Activated T-helper 17 cell treated with anti-CD3 and anti-CD28 coated beads, Interleukin-2, amount 50 U/mL, for 72 hours (primary cell): Measurements from ENCODE around the gene SKA1. TPM values are rescaled to one million over a fixed set of nuclear protein-coding genes. Genes with fewer than 3 reads are reported as not detected.
"Not testable (repeated sequence)": the region's sequence is repeated elsewhere in the genome, so short reads cannot be mapped to it uniquely, and the experiment has no call there.

Experiments used
- ATAC-seq: fragments of 150-1000 bp; cut with Tn5 transposase; replicated peaks from 2 replicates; pipeline ENCODE4 v1.10.0; 2021; ENCODE audit warnings: mild to moderate bottlenecking, moderate library complexity
- H3K27ac Mint-ChIP-seq: one replicate; pipeline ENCODE4 v1.8.0; 2022; ENCODE audit warnings: mixed read lengths
- H3K27me3 Mint-ChIP-seq: one replicate; pipeline ENCODE4 v1.8.0; 2022; ENCODE audit warnings: mixed read lengths
- H3K36me3 Mint-ChIP-seq: one replicate; pipeline ENCODE4 v1.8.0; 2022; ENCODE audit warnings: low read depth, mild to moderate bottlenecking, mixed read lengths
- H3K4me1 Mint-ChIP-seq: one replicate; pipeline ENCODE4 v1.8.0; 2022; ENCODE audit warnings: mixed read lengths
- H3K4me3 Mint-ChIP-seq: one replicate; pipeline ENCODE4 v1.8.0; 2022; ENCODE audit warnings: mild to moderate bottlenecking, mixed read lengths
- H3K9me3 Mint-ChIP-seq: one replicate; pipeline ENCODE4 v1.8.0; 2022; ENCODE audit warnings: mixed read lengths
- total RNA-seq, 2 donors: library from RNA; stranded (reverse); gene quantifications; one replicate each; pipeline ENCODE4 v1.2.3, GENCODE V29; 2022

SKA1 gene
- total RNA-seq, 2 donors from 2014 or later: 40.7 to 42.9 TPM

DNA sequence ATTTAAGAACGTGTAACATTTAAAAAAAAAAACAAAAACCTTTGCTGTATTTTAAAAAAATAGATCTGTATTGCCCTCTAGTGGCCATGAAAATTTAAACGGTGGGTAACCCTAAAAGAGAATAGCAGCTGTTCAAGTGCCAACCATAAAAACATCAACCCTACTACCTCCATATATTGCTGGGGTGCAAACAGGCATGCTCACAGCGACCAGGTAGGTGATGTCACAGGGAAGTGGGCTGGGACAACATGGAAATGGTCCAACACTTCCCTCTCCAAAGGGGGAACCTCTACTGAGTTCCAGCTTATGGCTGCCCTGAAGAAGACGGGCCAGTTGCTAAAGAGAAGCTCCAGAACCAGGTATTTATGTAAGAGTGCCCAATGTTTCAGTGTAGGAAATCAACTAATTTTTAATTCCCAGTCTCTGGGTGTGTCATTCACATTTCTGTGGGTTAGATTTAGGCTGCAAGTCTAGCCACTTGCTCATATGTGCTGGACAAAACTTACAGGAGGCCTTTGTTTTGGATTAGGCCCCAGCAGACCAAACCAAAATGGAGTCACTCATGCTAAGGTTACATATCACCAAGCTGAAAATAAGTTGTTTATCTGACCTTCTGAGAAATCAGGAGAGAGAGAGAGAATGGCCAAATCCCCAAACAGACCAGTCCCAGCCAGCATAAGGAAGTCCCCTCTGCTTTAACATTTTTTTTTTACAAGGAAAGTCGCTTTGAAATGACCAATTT lies 54.5 kb downstream of the SKA1 start:
- no peaks in the 10 kb centered on the region for H3K36me3 Mint-ChIP-seq
- H3K27me3 Mint-ChIP-seq: peaks cover 17% of the 10 kb centered on the region
- peaks cover 4% of the 10 kb centered on the region for H3K9me3 Mint-ChIP-seq
- no peaks in the 10 kb centered on the region for H3K4me1 Mint-ChIP-seq
- no peak for ATAC-seq
- no peak overlapping the region for H3K4me3 Mint-ChIP-seq
- H3K27ac Mint-ChIP-seq: no peak overlapping the region

DNA sequence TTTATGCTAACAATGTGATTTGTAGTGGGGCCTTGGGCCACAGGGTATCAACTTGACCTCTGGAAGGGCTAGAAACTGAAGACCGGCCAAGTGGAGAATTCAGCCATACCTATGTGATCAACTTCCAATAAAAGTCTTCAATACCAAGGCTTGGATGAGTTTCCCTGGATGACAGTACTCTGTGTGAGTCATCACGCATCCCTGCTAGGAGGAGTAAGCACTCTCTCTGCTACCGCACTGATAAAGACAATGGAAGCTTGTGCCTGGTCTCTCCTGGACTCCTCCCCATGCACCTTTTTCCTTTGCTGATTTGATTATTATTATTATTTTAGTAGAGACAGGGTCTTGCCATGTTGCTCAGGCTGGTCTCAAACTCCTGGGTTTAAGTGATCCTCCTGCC lies 58.1 kb downstream of the SKA1 start:
- Mint-ChIP-seq H3K27ac (no peak overlapping the region), H3K27me3 (peaks cover 12% of the 10 kb centered on the region), H3K36me3 (no peaks in the 10 kb centered on the region), H3K4me1 (no peaks in the 10 kb centered on the region), H3K9me3 (no peaks in the 10 kb centered on the region), H3K4me3 (no peak overlapping the region)
- no peak for ATAC-seq

DNA sequence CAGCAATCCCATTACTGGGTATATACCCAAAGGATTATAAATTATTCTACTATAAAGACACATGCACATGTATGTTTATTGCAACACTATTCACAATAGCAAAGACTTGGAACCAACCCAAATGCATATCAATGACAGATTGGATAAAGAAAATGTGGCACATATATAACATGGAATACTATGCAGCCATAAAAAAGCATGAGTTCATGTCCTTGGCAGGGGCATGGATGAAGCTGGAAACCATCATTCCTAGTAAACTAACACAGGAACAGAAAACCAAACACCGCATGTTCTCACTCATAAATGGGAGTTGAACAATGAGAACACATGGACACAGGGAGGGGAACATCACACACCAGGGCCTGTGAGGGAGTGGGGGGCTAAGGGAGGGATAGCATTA lies 61.9 kb downstream of the SKA1 start:
- ATAC-seq, H3K4me3 Mint-ChIP-seq, H3K27ac Mint-ChIP-seq, H3K9me3 Mint-ChIP-seq, H3K36me3 Mint-ChIP-seq, H3K27me3 Mint-ChIP-seq, H3K4me1 Mint-ChIP-seq: not testable (repeated sequence)

DNA sequence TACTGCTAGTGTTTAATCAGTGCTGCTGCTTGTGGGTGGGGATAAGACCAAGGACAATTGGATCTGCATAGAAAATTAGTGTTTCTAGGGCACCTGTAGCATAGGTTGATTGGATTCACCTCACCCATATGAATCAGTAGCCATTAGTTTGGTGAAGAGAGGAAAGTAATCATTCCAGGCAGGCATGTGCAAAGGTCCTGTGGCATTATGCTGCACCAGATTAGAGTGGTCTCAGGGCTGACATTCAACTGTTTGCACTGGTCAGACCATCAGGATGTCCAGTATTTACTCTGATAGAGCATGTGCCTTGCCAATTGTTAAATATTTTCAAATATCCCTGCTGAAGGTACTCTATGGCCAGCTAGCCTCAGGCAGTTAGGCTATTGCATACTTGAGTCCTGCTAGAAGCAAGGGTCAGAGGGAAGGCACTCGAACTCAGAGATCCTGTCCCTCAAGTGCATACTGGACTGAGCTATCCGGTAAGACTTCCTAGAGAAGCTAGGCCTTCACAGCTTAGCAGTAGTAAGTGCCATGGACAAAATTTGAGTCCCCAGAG lies 64.7 kb downstream of the SKA1 start:
- no peak for ATAC-seq
- Mint-ChIP-seq H3K27me3 (peaks cover 5% of the 10 kb centered on the region), H3K36me3 (no peaks in the 10 kb centered on the region), H3K9me3 (peaks cover 4% of the 10 kb centered on the region), H3K27ac (no peak overlapping the region), H3K4me1 (no peaks in the 10 kb centered on the region), H3K4me3 (no peak overlapping the region)

DNA sequence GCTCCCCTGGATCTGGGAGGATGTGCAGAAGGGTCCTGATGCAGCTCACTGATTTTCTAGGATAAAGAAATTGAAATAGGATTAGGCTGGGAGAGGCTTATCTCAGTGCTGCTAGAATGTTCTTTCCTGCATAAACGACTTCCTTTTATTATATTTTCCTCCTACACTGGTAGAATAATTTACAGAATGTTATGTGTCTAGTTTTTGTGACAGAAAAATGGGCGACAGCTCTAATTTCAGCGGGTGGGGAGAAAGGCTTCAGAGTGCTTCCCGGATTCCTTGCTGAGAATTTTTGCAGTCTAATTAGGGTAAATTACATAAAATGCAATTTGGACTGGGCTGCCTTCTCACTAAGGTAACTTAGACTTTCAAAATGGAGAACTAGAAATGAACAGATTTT lies 66.2 kb downstream of the SKA1 start:
- no peaks in the 10 kb centered on the region for H3K4me1 Mint-ChIP-seq
- no peak for ATAC-seq
- no peak overlapping the region for H3K27ac Mint-ChIP-seq
- H3K9me3 Mint-ChIP-seq: peaks cover 4% of the 10 kb centered on the region
- H3K4me3 Mint-ChIP-seq: no peak overlapping the region
- no peaks in the 10 kb centered on the region for H3K36me3 Mint-ChIP-seq
- H3K27me3 Mint-ChIP-seq: peaks cover 4% of the 10 kb centered on the region

DNA sequence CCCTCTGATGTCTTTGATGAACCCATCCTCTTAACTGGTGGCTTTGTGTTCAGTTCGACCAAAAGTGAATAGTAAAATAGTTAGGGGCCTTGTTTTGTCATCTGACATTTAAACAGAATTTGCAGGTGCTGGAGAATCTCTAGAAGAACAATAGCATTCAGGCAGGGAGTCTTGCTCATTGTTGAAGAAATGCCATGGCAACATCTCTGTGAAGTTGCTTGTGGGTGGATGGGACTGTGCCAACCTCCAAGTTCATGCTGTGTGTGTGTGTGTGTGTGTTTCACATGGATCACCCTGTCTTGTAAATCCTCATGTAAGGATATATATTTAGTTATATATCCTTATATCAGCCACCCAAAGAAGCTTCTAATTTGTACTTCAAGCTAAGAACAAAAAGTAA lies 66.7 kb downstream of the SKA1 start:
- no peak for ATAC-seq
- no peak overlapping the region for H3K27ac Mint-ChIP-seq
- H3K36me3 Mint-ChIP-seq: no peaks in the 10 kb centered on the region
- peaks cover 7% of the 10 kb centered on the region for H3K9me3 Mint-ChIP-seq
- H3K4me3 Mint-ChIP-seq: no peak overlapping the region
- H3K27me3 Mint-ChIP-seq: peaks cover 8% of the 10 kb centered on the region
- no peaks in the 10 kb centered on the region for H3K4me1 Mint-ChIP-seq

Other genes with a start within 250 kb of the SKA1 start
- gene MYO5B, start 179.9 kb upstream of the SKA1 start, total RNA-seq: under 1 TPM in 1 of 2 donors, not detected in 1; 0.29 TPM
- gene CFAP53, start 108.6 kb upstream of the SKA1 start, total RNA-seq: 1 to 10 TPM in 1 of 2 donors, under 1 TPM in 1; 0.61 to 3.0 TPM
- gene MBD1, start 93.5 kb upstream of the SKA1 start, total RNA-seq: 10 to 100 TPM; 89.9 to 98.7 TPM
- gene CXXC1, start 87.4 kb upstream of the SKA1 start, total RNA-seq: 100 to 1,000 TPM; 125 to 129 TPM
- gene MAPK4, start 185.0 kb downstream of the SKA1 start, total RNA-seq: not detected